NCI-H128 (cell line): ENCODE measurements around the gene ZCCHC13.
"Not testable (repeated sequence)": the region's sequence is repeated elsewhere in the genome, so short reads cannot be mapped to it uniquely, and the experiment has no call there.

ENCODE experiments used
- DNase-seq: peaks from one replicate; lab custom pipeline; 2025; ENCODE audit not compliant: unreplicated experiment; lab: John Stamatoyannopoulos, UW

Gene ZCCHC13

GRCh38 chrX:74319321-74319720 lies 15.3 kb downstream of the ZCCHC13 start:
- DNase-seq: not testable (repeated sequence)

- no peak for DNase-seq
Measured at GRCh38 chrX:74321191-74321590, 17.2 kb downstream of the ZCCHC13 start.

GRCh38 chrX:74324131-74324530 lies 20.2 kb downstream of the ZCCHC13 start:
- no peak for DNase-seq

- peak; percentile 53 for DNase-seq
Measured at GRCh38 chrX:74325130-74326059, 21.4 kb downstream of the ZCCHC13 start.

GRCh38 chrX:74338852-74339251 lies 34.9 kb downstream of the ZCCHC13 start:
- DNase-seq: no peak

GRCh38 chrX:74340051-74340450 lies 36.1 kb downstream of the ZCCHC13 start:
- DNase-seq: no peak

GRCh38 chrX:74342211-74342610 lies 38.2 kb downstream of the ZCCHC13 start:
- not testable (repeated sequence) for DNase-seq

- DNase-seq: peak; percentile 79
Measured at GRCh38 chrX:74343343-74344279, 39.6 kb downstream of the ZCCHC13 start.

GRCh38 chrX:74344280-74344622 lies 40.3 kb downstream of the ZCCHC13 start:
- no peak for DNase-seq

GRCh38 chrX:74346088-74346487 lies 42.1 kb downstream of the ZCCHC13 start:
- DNase-seq: no peak

- DNase-seq: no peak
Measured at GRCh38 chrX:74349387-74349786, 45.4 kb downstream of the ZCCHC13 start.

- no peak for DNase-seq
Measured at GRCh38 chrX:74351760-74352159, 47.8 kb downstream of the ZCCHC13 start.

- no peak for DNase-seq
Measured at GRCh38 chrX:74353984-74354383, 50.0 kb downstream of the ZCCHC13 start.
